HepG2 (cell line): ENCODE data around the gene RNPEPL1. TPM values are rescaled to one million over a fixed set of nuclear protein-coding genes. Genes with fewer than 3 reads are reported as not detected.

ENCODE experiments used
- ATAD3A ChIP-seq: sonication (generic); formaldehyde crosslinking; IDR thresholded peaks from 2 replicates; pipeline ENCODE4 v1.4.0; 2020; ENCODE audit warnings: missing genetic modification reagents
- BCL6 ChIP-seq: IDR thresholded peaks from 2 replicates; pipeline ENCODE4 v1.6.1; 2016; ENCODE audit warnings: missing genetic modification reagents, missing compliant biosample characterization
- EP300 ChIP-seq, 3 experiments: sonication (generic) in 1 of 3; formaldehyde crosslinking in 1 of 3; IDR thresholded peaks; 2 replicates each; pipeline versions ENCODE4 v1.5.1 to v1.6.1; 2011 to 2020; ENCODE audit warnings: low read depth in 2 of 3, low read length in 2 of 3, borderline replicate concordance in 1 of 3, improper control_type of control experiment in 1 of 3, mild to moderate bottlenecking in 1 of 3, missing genetic modification reagents in 1 of 3, moderate library complexity in 1 of 3
- EZH2 ChIP-seq: conservative IDR thresholded peaks from 2 replicates; pipeline ENCODE4 v1.6.1; 2012; ENCODE audit warnings: mild to moderate bottlenecking, low read depth, low read length, moderate library complexity
- HOXA9 ChIP-seq: sonication (generic); formaldehyde crosslinking; IDR thresholded peaks from 2 replicates; pipeline ENCODE4 v1.8.1; 2022; ENCODE audit warnings: missing genetic modification reagents, mild to moderate bottlenecking, moderate library complexity, borderline replicate concordance
- KDM1A ChIP-seq: IDR thresholded peaks from 2 replicates; pipeline ENCODE4 v1.6.1; 2016; ENCODE audit warnings: missing compliant biosample characterization
- KDM5B ChIP-seq: sonication (generic); formaldehyde crosslinking; IDR thresholded peaks from 2 replicates; pipeline ENCODE4 v1.4.0; 2020; ENCODE audit warnings: missing genetic modification reagents, mild to moderate bottlenecking, borderline replicate concordance
- MAX ChIP-seq: IDR thresholded peaks from 2 replicates; pipeline ENCODE4 v1.6.1; 2012; ENCODE audit warnings: inconsistent platforms
- NCOR1 ChIP-seq: fragments of 200-600 bp; sonication (generic); IDR thresholded peaks from 2 replicates; pipeline ENCODE4 v1.7.0; 2017; ENCODE audit warnings: antibody characterized with exemption, low read length, borderline replicate concordance
- NFYB ChIP-seq: sonication (generic); formaldehyde crosslinking; IDR thresholded peaks from 2 replicates; pipeline ENCODE4 v1.4.0; 2020; ENCODE audit warnings: missing genetic modification reagents
- PAX8 ChIP-seq: sonication (generic); formaldehyde crosslinking; IDR thresholded peaks from 2 replicates; pipeline ENCODE4 v1.8.0; 2022; ENCODE audit warnings: mild to moderate bottlenecking, missing genetic modification reagents, borderline replicate concordance
- POLR2G ChIP-seq: fragments of 200-400 bp; formaldehyde crosslinking; IDR thresholded peaks from 2 replicates; pipeline ENCODE4 v1.6.1; 2018; ENCODE audit warnings: mild to moderate bottlenecking, low read depth, low read length, moderate library complexity
- REL ChIP-seq: sonication (generic); formaldehyde crosslinking; conservative IDR thresholded peaks from 2 replicates; pipeline ENCODE4 v1.8.0; 2022; ENCODE audit warnings: mild to moderate bottlenecking, missing genetic modification reagents, moderate library complexity
- SSRP1 ChIP-seq: IDR thresholded peaks from 2 replicates; pipeline ENCODE4 v1.6.1; 2016; ENCODE audit warnings: control low read depth
- U2AF1 ChIP-seq: fragments of 200-400 bp; formaldehyde crosslinking; optimal IDR thresholded peaks from 2 replicates; pipeline ENCODE3; 2017; ENCODE audit warnings: mild to moderate bottlenecking, low read depth, low read length
- ZNF441 ChIP-seq: sonication (generic); formaldehyde crosslinking; IDR thresholded peaks from 2 replicates; pipeline ENCODE4 v1.7.0; 2021; ENCODE audit warnings: missing genetic modification reagents, borderline replicate concordance
- ZNF530 ChIP-seq: sonication (generic); formaldehyde crosslinking; IDR thresholded peaks from 2 replicates; pipeline ENCODE4 v1.5.0; 2020; ENCODE audit warnings: low read depth, mild to moderate bottlenecking, missing genetic modification reagents
- ZNF709 ChIP-seq: sonication (generic); formaldehyde crosslinking; IDR thresholded peaks from 2 replicates; pipeline ENCODE4 v1.5.0; 2020; ENCODE audit warnings: mild to moderate bottlenecking, missing genetic modification reagents
- ZNF713 ChIP-seq: sonication (generic); formaldehyde crosslinking; IDR thresholded peaks from 2 replicates; pipeline ENCODE4 v1.4.0; 2020; ENCODE audit warnings: mild to moderate bottlenecking, missing genetic modification reagents
- ZNF720 ChIP-seq: sonication (generic); formaldehyde crosslinking; IDR thresholded peaks from 2 replicates; pipeline ENCODE4 v1.4.0; 2020; ENCODE audit warnings: missing genetic modification reagents
- ZNF761 ChIP-seq: sonication (generic); formaldehyde crosslinking; conservative IDR thresholded peaks from 2 replicates; pipeline ENCODE4 v1.4.0; 2020; ENCODE audit warnings: mild to moderate bottlenecking, missing genetic modification reagents
- ZNF816 ChIP-seq: sonication (generic); formaldehyde crosslinking; IDR thresholded peaks from 2 replicates; pipeline ENCODE4 v1.8.0; 2022; ENCODE audit warnings: missing genetic modification reagents, mild to moderate bottlenecking, borderline replicate concordance
- ZSCAN25 ChIP-seq: sonication (generic); formaldehyde crosslinking; IDR thresholded peaks from 2 replicates; pipeline ENCODE4 v1.8.0; 2022; ENCODE audit warnings: mild to moderate bottlenecking, missing genetic modification reagents
- polyA plus RNA-seq, 8 experiments: library from polyadenylated mRNA; depleted of rRNA in 3 of 8; stranded (reverse) in 7 of 8; unstranded in 1 of 8; fragments of >200 nt; fragmentation: Illumina TruSeq in 4 of 8; extraction: Trizol in 4 of 8; gene quantifications; 2 replicates each; pipeline versions ENCODE4 v1.2.1 to v1.2.3, GENCODE V29; 2011 to 2016; ENCODE audit warnings: low read depth in 4 of 8, missing spikeins in 1 of 8, mixed read lengths in 1 of 8; ENCODE audit not compliant: insufficient read depth in 1 of 8
- total RNA-seq, 5 experiments: library from RNA; depleted of rRNA; stranded (reverse); fragments of >200 nt; fragmentation: Illumina TruSeq; extraction: Trizol; gene quantifications; 2 replicates each; pipeline ENCODE4 v1.2.3, GENCODE V29; 2016; ENCODE audit warnings: low read depth in 1 of 5
- TF ChIP-seq, protein P1 (sequence below): sonication (generic); formaldehyde crosslinking; IDR thresholded peaks from 2 replicates; pipeline ENCODE4 v1.5.0; 2020; ENCODE audit warnings: missing genetic modification reagents
- TF ChIP-seq, protein P2 (sequence below): sonication (generic); formaldehyde crosslinking; IDR thresholded peaks from 2 replicates; pipeline ENCODE4 v1.4.0; 2020; ENCODE audit warnings: missing genetic modification reagents

The RNPEPL1 gene
- total and polyA plus RNA-seq, 2 of the 13 experiments (the other 11 are each of a cell fraction or from before 2014, with no cell fraction given), result 13.0 to 18.0 TPM

DNA sequence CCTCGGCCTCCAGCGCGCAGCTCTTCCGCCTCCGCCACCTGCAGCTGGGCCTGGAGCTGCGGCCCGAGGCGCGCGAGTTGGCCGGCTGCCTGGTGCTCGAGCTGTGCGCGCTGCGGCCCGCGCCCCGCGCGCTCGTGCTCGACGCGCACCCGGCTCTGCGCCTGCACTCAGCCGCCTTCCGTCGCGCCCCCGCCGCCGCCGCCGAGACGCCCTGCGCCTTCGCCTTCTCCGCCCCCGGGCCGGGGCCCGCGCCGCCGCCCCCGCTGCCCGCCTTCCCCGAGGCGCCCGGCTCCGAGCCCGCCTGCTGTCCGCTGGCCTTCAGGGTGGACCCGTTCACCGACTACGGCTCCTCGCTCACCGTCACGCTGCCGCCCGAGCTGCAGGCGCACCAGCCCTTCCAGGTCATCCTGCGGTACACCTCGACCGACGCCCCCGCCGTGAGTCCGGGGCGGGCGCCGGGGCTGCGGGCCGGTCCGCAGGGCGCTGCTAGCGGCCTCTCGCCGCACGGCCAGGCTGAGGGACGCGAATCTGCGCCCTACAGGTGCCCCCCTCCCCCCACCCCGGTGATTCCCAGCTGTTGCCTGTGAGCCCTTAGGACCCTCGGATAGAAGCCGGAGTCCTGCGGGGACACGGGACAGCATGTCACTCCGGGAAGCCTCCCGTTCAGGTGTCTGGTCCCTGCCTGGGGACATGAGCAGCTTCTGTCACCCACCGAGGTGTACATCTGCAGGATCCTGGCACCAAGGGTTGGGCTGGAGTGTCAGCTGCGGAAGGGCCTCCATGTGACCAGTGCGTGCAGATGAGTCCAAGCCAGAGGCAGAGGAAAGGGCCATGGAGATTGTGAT, 616 bp downstream of the RNPEPL1 start (continued):
- TF ChIP-seq POLR2G (no peak), U2AF1 (no peak), SSRP1 (CRISPR knock-in tag) (0 out of 2 replicates have a peak, but pooled peaks have one; percentile 53), MAX (peak; percentile 56; the same call in 1 of the 2 replicates), ZNF709 (peak; percentile 57; the same call in 1 of the 2 replicates), KDM1A (CRISPR knock-in tag) (no peak), ZNF530 (CRISPR knock-in tag) (no peak), ZNF816 (no peak), PAX8 (CRISPR knock-in tag) (peak; percentile 84; the same call in 1 of the 2 replicates), NCOR1 (no peak), REL (no peak), BCL6 (CRISPR knock-in tag) (no peak), ZNF720 (CRISPR knock-in tag) (no peak), HOXA9 (no peak), ZSCAN25 (CRISPR knock-in tag) (no peak), EZH2 (no peak), ZNF713 (CRISPR knock-in tag) (no peak), ATAD3A (no peak), KDM5B (CRISPR knock-in tag) (no peak), ZNF441 (no peak), NFYB (CRISPR knock-in tag) (no peak), ZNF761 (0 out of 2 replicates have a peak, but pooled peaks have one; percentile 37), EP300 (IDR thresholded peaks at IDR 0.05; ENCODE audit: low read depth in 2 of 2, low read length in 2 of 2) (no peak), EP300 (CRISPR knock-in tag; IDR thresholded peaks at IDR 0.05; ENCODE audit: borderline replicate concordance) (no peak)
- TF ChIP-seq, protein P1, sequence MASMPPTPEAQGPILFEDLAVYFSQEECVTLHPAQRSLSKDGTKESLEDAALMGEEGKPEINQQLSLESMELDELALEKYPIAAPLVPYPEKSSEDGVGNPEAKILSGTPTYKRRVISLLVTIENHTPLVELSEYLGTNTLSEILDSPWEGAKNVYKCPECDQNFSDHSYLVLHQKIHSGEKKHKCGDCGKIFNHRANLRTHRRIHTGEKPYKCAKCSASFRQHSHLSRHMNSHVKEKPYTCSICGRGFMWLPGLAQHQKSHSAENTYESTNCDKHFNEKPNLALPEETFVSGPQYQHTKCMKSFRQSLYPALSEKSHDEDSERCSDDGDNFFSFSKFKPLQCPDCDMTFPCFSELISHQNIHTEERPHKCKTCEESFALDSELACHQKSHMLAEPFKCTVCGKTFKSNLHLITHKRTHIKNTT (CRISPR knock-in tag), result no peak
- TF ChIP-seq, protein P2, sequence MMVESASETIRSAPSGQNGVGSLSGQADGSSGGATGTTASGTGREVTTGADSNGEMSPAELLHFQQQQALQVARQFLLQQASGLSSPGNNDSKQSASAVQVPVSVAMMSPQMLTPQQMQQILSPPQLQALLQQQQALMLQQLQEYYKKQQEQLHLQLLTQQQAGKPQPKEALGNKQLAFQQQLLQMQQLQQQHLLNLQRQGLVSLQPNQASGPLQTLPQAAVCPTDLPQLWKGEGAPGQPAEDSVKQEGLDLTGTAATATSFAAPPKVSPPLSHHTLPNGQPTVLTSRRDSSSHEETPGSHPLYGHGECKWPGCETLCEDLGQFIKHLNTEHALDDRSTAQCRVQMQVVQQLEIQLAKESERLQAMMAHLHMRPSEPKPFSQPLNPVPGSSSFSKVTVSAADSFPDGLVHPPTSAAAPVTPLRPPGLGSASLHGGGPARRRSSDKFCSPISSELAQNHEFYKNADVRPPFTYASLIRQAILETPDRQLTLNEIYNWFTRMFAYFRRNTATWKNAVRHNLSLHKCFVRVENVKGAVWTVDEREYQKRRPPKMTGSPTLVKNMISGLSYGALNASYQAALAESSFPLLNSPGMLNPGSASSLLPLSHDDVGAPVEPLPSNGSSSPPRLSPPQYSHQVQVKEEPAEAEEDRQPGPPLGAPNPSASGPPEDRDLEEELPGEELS (CRISPR knock-in tag), result no peak
